GM20431 (cell line): Measurements from ENCODE around the gene HECTD2.
"Not testable (repeated sequence)": the region's sequence is repeated elsewhere in the genome, so short reads cannot be mapped to it uniquely, and the experiment has no call there.

Source experiments
- in situ Hi-C: fragments of 300-500 bp; cut with MseI, MboI; formaldehyde crosslinking; loops from one replicate; pipeline ENCODE4 v1.15.0; 2020; ENCODE audit warnings: low sequenced_read_pairs; ENCODE audit not compliant: unreplicated experiment

The HECTD2 gene

DNA sequence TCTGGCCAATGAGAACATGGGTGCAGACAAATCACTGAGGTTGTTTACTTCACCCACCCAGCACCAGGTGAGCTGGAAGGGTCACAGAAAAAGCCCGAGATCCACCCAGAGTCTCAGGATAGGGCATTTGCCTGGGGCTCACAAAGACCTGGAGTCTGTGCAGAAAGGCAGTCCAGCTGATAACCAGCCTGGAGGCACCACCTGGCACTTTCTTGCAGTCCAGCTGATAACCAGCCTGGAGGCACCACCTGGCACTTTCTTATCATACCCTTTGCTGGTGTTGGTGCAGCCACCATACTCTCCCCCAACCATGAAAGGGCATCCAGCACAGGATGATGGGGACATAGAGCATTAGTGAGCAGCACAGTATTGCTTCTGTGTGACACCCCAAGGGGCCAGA lies 118.6 kb downstream of the HECTD2 start:
- in situ Hi-C loops: no loop called here

GRCh38 chr10:91534789-91535188 lies 124.6 kb downstream of the HECTD2 start:
- in situ Hi-C loops: not testable (repeated sequence)

DNA sequence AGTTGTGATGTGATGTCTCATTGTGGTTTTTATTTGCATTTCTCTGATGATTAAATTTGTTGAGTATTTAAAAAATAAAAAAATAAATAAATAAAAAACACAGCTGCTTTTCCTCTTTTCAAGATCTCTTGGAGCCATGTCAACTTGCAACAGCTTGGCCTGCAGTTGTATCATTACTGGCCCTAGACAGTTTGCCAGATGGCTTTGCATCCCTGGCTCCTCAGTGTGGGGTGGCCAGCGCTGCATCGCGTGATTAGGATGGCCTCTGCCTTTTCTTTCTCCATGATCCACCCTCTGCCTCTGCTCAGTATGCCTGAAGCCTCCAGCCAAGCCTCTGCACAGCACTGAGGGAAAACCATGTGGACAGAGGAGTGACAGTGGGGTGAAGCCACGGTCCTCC lies 126.0 kb downstream of the HECTD2 start:
- in situ Hi-C loops: no loop called here

DNA sequence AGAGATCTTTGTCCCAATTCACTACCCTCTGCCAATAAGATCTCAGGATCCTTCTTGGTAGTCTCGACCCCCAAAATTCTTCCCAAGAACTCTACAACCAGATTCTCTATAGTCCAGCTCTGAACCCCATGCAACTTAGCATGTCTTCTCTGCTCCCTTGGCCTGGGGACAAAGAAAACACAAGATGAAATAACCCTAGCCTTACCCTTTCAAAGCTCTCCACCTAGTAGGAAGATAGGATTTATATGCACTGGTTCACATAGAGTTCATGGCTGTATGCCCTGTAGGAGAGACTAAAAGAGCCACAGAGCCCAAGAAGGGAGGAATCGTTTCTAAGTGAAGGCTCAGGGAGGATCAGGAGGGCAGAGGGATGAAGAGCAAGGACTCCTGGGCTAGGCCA lies 126.6 kb downstream of the HECTD2 start:
- in situ Hi-C loops: no loop called here

DNA sequence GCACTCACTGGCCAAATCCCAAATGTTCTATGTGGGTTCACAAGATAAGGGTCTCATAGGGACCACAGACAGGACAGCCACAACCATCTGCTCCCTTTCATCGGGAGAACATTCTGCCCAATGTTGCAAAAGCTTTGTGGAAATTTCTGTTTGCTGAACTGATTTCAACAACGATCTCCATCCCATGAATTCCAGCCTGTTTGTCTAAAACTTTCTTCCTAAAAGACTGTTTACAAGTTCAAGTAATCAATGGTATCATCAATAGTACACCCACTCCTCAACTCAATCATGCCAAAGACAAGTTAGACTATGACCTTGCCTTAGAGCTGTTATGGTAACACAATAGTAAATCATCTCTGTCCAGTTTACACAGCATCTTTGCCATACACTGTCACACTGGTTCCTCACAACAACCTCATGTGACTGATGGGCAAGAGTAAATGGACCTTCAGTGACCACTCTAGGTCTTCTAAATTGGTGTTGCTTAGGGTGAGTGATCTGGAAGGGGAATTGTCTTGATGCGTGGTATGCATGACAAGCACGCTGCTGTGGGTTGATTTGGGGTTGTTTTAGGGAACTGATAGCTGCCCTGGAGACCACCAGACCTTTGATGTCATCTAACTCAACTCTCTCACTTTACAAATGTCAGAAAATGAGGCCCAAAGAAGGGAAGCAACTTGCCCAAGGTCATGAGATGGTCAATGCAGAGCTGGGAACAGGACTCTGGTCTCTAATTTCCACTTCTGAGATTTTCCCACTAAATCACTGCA lies 127.7 kb downstream of the HECTD2 start:
- in situ Hi-C loops: no loop called here

GRCh38 chr10:91539930-91540329 lies 129.8 kb downstream of the HECTD2 start:
- in situ Hi-C loops: no loop called here

- in situ Hi-C loops: no loop called here
Measured at GRCh38 chr10:91540733-91541132, 130.6 kb downstream of the HECTD2 start.

DNA sequence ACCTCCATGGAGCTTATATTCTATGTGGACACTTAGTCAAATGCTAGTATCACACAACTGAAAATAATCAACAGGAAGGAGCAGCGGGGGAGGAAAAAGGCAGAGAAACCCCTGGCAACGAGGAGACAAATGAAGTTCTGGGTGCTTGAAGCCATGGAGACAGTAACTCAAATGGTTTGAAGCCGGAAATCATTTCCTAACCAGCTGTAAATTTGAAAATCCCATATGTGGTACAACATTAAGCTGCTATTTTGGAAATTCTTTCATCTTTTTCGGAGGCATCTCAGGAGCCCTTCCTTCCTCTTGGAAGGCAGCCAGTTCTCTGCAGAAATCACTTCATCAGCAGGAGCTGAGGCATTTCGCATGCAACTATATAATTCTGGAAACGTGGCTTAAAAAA lies 131.3 kb downstream of the HECTD2 start:
- in situ Hi-C loops: no loop called here

GRCh38 chr10:91545384-91545783 lies 135.2 kb downstream of the HECTD2 start:
- in situ Hi-C loops: no loop called here

DNA sequence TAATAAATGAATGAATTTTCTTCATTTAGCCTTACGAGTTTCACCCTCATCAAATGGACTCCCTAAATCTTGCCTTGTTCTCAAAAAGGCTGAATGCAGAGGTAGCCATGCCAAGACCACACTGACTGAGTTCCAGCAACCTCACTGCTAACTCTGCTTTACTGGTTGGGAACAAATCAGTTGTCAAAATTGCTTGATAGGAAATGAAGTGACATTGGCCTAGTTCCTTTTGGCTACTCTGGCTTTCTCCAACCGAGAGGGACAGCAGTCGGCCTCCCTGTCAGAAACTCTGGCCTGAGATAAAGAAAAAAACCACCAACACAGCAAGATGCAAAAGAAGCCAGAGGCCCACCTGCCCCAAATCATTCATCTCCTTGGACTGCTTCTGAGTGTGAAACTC lies 135.7 kb downstream of the HECTD2 start:
- in situ Hi-C loops: no loop called here

DNA sequence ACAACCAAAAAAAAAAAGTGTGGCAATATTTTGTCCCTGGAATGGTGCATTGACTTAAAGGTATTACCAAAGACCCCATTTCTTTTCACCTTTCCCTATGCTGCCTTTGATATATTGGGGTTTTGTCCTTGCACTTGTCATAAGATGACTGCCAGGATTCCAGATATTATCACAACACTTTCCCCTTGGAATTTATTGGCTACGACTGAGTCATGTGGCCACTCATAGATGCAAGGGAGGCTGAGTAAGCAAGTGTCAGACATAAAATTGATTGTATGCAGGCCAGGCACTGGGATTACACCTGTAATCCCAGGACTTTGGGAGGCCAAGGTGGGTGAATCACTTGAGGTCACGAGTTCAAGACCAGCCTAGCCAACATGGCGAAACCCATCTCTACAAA lies 139.1 kb downstream of the HECTD2 start:
- in situ Hi-C loops: no loop called here

GRCh38 chr10:91550021-91550420 lies 139.9 kb downstream of the HECTD2 start:
- in situ Hi-C loops: no loop called here

- in situ Hi-C loops: no loop called here
Measured at GRCh38 chr10:91551856-91552255, 141.7 kb downstream of the HECTD2 start.

DNA sequence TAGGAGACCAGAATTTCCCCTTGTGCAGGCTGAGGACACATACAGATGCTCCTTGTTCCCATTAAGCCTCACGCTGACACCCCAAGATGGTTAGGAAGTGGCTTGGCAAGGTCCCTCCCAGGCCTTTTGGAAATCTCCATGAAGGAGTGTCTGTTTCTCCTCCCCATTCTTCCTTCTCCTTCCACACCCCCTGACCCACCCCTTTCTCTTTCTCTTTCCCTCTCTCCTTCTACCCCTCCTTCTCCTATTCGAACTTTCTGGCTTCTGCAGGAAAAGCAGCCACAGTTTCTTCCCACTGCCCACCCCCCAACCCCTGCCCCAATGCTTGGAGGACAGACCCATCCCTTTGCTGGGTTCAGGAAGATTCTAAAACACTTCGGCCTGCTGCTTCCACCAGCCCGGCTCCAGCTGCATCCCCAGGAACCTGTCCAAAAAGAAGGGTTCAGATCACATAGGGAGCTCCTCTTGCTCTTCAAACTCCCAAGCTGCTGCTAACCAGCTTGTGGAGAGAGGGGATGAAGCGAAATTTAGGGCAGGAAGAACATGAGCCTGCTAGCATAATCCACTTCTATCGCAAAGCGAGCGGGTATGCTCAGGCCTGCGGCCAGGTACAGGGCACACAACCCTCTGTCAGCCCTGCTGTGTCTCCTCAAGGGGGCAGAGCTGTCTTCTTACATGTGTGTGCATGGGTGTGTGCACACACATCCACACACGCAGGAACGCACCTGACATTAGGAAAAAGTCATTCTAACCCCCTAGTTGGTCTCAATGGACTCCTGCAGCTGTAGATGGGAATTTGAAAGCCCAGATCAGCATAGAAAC lies 142.3 kb downstream of the HECTD2 start:
- in situ Hi-C loops: no loop called here

GRCh38 chr10:91555455-91555854 lies 145.3 kb downstream of the HECTD2 start:
- in situ Hi-C loops: no loop called here

- in situ Hi-C loops: no loop called here
Measured at GRCh38 chr10:91556691-91557566, 146.8 kb downstream of the HECTD2 start.

GRCh38 chr10:91557651-91558111 lies 147.5 kb downstream of the HECTD2 start:
- in situ Hi-C loops: no loop called here

GRCh38 chr10:91558473-91558872 lies 148.3 kb downstream of the HECTD2 start:
- in situ Hi-C loops: no loop called here

DNA sequence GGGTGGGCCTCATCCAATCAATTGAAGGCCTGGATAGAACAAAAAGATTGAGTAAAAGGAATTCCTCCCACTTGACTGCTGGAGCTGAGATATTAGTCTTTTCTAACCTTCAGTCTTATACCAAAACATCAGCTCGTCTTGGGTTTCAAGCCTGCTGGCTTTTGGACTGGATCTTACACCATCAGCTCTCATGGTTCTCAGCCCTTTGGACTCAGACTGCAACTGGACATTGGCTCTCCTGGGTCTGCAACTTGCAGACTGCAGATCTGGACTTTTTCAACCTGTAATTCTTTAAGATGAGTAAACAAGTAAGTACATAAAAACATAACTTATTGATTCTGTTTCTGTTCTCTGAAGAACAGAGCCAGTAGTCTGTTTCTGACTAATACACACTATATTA lies 149.0 kb downstream of the HECTD2 start:
- in situ Hi-C loops: no loop called here

DNA sequence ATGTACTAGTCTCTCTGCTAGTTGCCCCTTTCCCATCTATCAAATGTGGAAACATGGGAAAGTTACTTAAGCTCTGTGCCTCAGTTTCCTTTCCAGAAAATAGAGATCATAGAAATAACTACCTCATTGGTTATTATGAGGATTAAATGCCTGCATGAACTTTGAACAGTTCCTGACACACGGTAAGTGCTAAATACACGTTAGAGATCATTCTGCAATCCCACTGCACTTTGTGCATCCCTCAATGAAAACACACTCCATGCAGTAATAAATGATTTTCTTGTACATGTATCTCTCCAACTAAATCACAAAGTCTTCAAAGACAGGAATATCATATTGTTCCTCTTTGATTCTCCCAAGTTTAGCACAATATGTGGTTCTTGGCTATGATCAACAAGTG lies 149.6 kb downstream of the HECTD2 start:
- in situ Hi-C loops: no loop called here
